ENCODE measurements around the gene THSD8. TPM values are rescaled to one million over a fixed set of nuclear protein-coding genes. Genes with fewer than 3 reads are reported as not detected.

THSD8 gene
- total and polyA plus RNA-seq, 2 donors, result 4.1 to 9.9 TPM

Other genes with a start within 250 kb of the THSD8 start
- gene ZNF490, start 191.3 kb upstream of the THSD8 start, total RNA-seq, result 6.0 TPM
- gene ZNF490, start 191.3 kb upstream of the THSD8 start, polyA plus RNA-seq, result 1.6 TPM
- 8.6 TPM for gene ZNF791, start 191.1 kb upstream of the THSD8 start, total RNA-seq
- 9.1 TPM for gene ZNF791, start 191.1 kb upstream of the THSD8 start, polyA plus RNA-seq
- 25.3 TPM for gene MAN2B1, start 135.3 kb upstream of the THSD8 start, total RNA-seq
- 49.1 TPM for gene MAN2B1, start 135.3 kb upstream of the THSD8 start, polyA plus RNA-seq
- gene WDR83, start 135.3 kb upstream of the THSD8 start, total RNA-seq, result 13.2 TPM
- 19.6 TPM for gene WDR83, start 135.3 kb upstream of the THSD8 start, polyA plus RNA-seq
- 97.3 TPM for gene DHPS, start 120.2 kb upstream of the THSD8 start, total RNA-seq
- 74.3 TPM for gene DHPS, start 120.2 kb upstream of the THSD8 start, polyA plus RNA-seq
- not detected for gene GNG14, start 114.1 kb upstream of the THSD8 start, total RNA-seq
- 0.14 TPM for gene GNG14, start 114.1 kb upstream of the THSD8 start, polyA plus RNA-seq
- gene FBXW9, start 105.4 kb upstream of the THSD8 start, total RNA-seq, result 6.2 TPM
- gene FBXW9, start 105.4 kb upstream of the THSD8 start, polyA plus RNA-seq, result 6.5 TPM
- 10.9 TPM for gene TNPO2, start 78.1 kb upstream of the THSD8 start, total RNA-seq
- 28.3 TPM for gene TNPO2, start 78.1 kb upstream of the THSD8 start, polyA plus RNA-seq
- gene TRIR, start 67.4 kb upstream of the THSD8 start, total RNA-seq, result 268 TPM
- 290 TPM for gene TRIR, start 67.4 kb upstream of the THSD8 start, polyA plus RNA-seq
- 67.2 TPM for gene GET3, start 64.6 kb upstream of the THSD8 start, total RNA-seq
- 50.0 TPM for gene GET3, start 64.6 kb upstream of the THSD8 start, polyA plus RNA-seq
- gene BEST2, start 50.3 kb upstream of the THSD8 start, total RNA-seq, result not detected
- gene BEST2, start 50.3 kb upstream of the THSD8 start, polyA plus RNA-seq, result 0.46 TPM
- gene HOOK2, start 26.5 kb upstream of the THSD8 start, total RNA-seq, result 8.7 TPM
- 36.4 TPM for gene HOOK2, start 26.5 kb upstream of the THSD8 start, polyA plus RNA-seq
- 121 TPM for gene JUNB, start 10.6 kb upstream of the THSD8 start, total RNA-seq
- gene JUNB, start 10.6 kb upstream of the THSD8 start, polyA plus RNA-seq, result 139 TPM
- 202 TPM for gene PRDX2, start 269 bp upstream of the THSD8 start, total RNA-seq
- 113 TPM for gene PRDX2, start 269 bp upstream of the THSD8 start, polyA plus RNA-seq
- 30.3 TPM for gene RNASEH2A, start 4.5 kb downstream of the THSD8 start, total RNA-seq
- gene RNASEH2A, start 4.5 kb downstream of the THSD8 start, polyA plus RNA-seq, result 8.4 TPM
- gene RTBDN, start 32.5 kb downstream of the THSD8 start, total RNA-seq, result 1.7 TPM
- 1.6 TPM for gene RTBDN, start 32.5 kb downstream of the THSD8 start, polyA plus RNA-seq
- 0.38 TPM for gene MAST1, start 36.4 kb downstream of the THSD8 start, total RNA-seq
- gene MAST1, start 36.4 kb downstream of the THSD8 start, polyA plus RNA-seq, result 0.91 TPM
- gene DNASE2, start 79.4 kb downstream of the THSD8 start, total RNA-seq, result 14.6 TPM
- gene DNASE2, start 79.4 kb downstream of the THSD8 start, polyA plus RNA-seq, result 20.8 TPM
- gene KLF1, start 85.1 kb downstream of the THSD8 start, total RNA-seq, result 2.5 TPM
- 0.09 TPM for gene KLF1, start 85.1 kb downstream of the THSD8 start, polyA plus RNA-seq
- gene GCDH, start 89.1 kb downstream of the THSD8 start, total RNA-seq, result 21.9 TPM
- gene GCDH, start 89.1 kb downstream of the THSD8 start, polyA plus RNA-seq, result 33.6 TPM
- 1.6 TPM for gene SYCE2, start 117.2 kb downstream of the THSD8 start, total RNA-seq
- gene SYCE2, start 117.2 kb downstream of the THSD8 start, polyA plus RNA-seq, result 0.48 TPM
- 46.7 TPM for gene FARSA, start 131.6 kb downstream of the THSD8 start, total RNA-seq
- gene FARSA, start 131.6 kb downstream of the THSD8 start, polyA plus RNA-seq, result 33.6 TPM
- 639 TPM for gene CALR, start 136.5 kb downstream of the THSD8 start, total RNA-seq
- 189 TPM for gene CALR, start 136.5 kb downstream of the THSD8 start, polyA plus RNA-seq
- 55.8 TPM for gene RAD23A, start 143.8 kb downstream of the THSD8 start, total RNA-seq
- gene RAD23A, start 143.8 kb downstream of the THSD8 start, polyA plus RNA-seq, result 128 TPM
- 27.7 TPM for gene GADD45GIP1, start 155.2 kb downstream of the THSD8 start, total RNA-seq
- 27.2 TPM for gene GADD45GIP1, start 155.2 kb downstream of the THSD8 start, polyA plus RNA-seq
- gene DAND5, start 167.5 kb downstream of the THSD8 start, total RNA-seq, result 0.09 TPM
- 0.09 TPM for gene DAND5, start 167.5 kb downstream of the THSD8 start, polyA plus RNA-seq
- gene NFIX, start 193.4 kb downstream of the THSD8 start, total RNA-seq, result 2.0 TPM
- gene NFIX, start 193.4 kb downstream of the THSD8 start, polyA plus RNA-seq, result 10.5 TPM